GM19238 (cell line): ENCODE data around the gene NCKAP5L.

ENCODE experiments used
- DNase-seq: peaks from one replicate; pipeline ENCODE4 v3.0.0; 2011; ENCODE audit warnings: low spot score; ENCODE audit not compliant: insufficient read length

Gene NCKAP5L

GRCh38 chr12:49800421-49801140 lies 27.6 kb downstream of the NCKAP5L start:
- DNase-seq = no peak

- no peak for DNase-seq
Measured at GRCh38 chr12:49798934-49799333, 29.3 kb downstream of the NCKAP5L start.

- no peak for DNase-seq
Measured at GRCh38 chr12:49798248-49798647, 30.0 kb downstream of the NCKAP5L start.

- DNase-seq = no peak
Measured at GRCh38 chr12:49797449-49797776, 30.8 kb downstream of the NCKAP5L start.

- no peak for DNase-seq
Measured at GRCh38 chr12:49796606-49797448, 31.4 kb downstream of the NCKAP5L start.

- DNase-seq = no peak
Measured at GRCh38 chr12:49796155-49796554, 32.1 kb downstream of the NCKAP5L start.

- no peak for DNase-seq
Measured at GRCh38 chr12:49795654-49796105, 32.5 kb downstream of the NCKAP5L start.

- DNase-seq = no peak
Measured at GRCh38 chr12:49794811-49795653, 33.2 kb downstream of the NCKAP5L start.

- DNase-seq = no peak
Measured at GRCh38 chr12:49794021-49794420, 34.2 kb downstream of the NCKAP5L start.

GRCh38 chr12:49793620-49794019 lies 34.6 kb downstream of the NCKAP5L start:
- no peak for DNase-seq

- DNase-seq = no peak
Measured at GRCh38 chr12:49792976-49793580, 35.1 kb downstream of the NCKAP5L start.

- no peak for DNase-seq
Measured at GRCh38 chr12:49792181-49792970, 35.8 kb downstream of the NCKAP5L start.

- DNase-seq = no peak
Measured at GRCh38 chr12:49791700-49792099, 36.5 kb downstream of the NCKAP5L start.

GRCh38 chr12:49790741-49791555 lies 37.3 kb downstream of the NCKAP5L start:
- no peak for DNase-seq

- DNase-seq = no peak
Measured at GRCh38 chr12:49789992-49790391, 38.2 kb downstream of the NCKAP5L start.

GRCh38 chr12:49787672-49788071 lies 40.5 kb downstream of the NCKAP5L start:
- no peak for DNase-seq

GRCh38 chr12:49784756-49785409 lies 43.3 kb downstream of the NCKAP5L start:
- no peak for DNase-seq

- DNase-seq = no peak
Measured at GRCh38 chr12:49783917-49784676, 44.1 kb downstream of the NCKAP5L start.
